ENCODE data around the gene RAD51B.

DNA sequence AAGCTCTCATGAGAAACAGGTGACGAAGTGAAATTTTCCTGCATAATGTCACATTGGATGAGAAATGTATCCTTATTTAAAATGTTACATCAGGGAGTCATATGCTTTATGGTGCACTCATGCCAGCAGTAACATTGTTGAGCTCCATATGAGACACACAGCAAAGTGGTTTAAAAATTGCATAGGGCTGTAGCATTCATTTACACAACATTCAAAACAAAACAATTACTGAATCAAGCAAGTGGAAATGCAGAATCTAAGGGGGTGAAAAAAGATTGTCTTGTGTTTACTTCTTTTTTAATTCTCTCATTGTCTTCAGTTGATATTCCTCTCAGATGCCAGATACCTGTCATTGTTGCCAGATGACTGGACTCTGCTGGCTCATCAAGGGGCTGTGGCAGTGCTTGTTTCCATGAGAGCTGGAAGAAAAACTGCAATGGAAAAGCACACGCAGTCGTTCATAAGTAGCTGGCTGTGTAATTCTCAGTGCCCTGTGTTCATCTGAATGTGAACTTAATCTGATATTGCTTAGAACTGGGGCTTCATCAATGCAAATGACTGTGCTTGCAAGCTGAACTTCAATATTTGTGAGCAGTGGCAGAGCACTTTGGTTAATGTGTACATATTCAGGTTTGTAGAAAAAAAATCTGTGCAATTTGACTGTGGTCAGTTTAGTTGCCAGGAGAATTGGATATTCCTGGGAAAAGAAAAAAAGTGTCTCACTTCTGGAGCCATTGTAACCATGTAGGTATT lies 305.6 kb downstream of the RAD51B start:
- TF ChIP-seq, protein P1, sequence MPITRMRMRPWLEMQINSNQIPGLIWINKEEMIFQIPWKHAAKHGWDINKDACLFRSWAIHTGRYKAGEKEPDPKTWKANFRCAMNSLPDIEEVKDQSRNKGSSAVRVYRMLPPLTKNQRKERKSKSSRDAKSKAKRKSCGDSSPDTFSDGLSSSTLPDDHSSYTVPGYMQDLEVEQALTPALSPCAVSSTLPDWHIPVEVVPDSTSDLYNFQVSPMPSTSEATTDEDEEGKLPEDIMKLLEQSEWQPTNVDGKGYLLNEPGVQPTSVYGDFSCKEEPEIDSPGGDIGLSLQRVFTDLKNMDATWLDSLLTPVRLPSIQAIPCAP (CRISPR knock-in tag; IDR thresholded peaks at IDR 0.05; ENCODE audit: borderline replicate concordance), result no peak
- TF ChIP-seq YY1 (IDR thresholded peaks at IDR 0.05; ENCODE audit: borderline replicate concordance in 1 of 3, control insufficient read depth in 1 of 3, extremely low read depth in 1 of 3, insufficient read depth in 3 of 3, insufficient read length in 1 of 3, insufficient replicate concordance in 2 of 3, low read depth in 1 of 3, low read length in 2 of 3) (no peak), ZNF76 (CRISPR knock-in tag; IDR thresholded peaks at IDR 0.05; ENCODE audit: borderline replicate concordance) (no peak), EZH2 (IDR thresholded peaks at IDR 0.05; ENCODE audit: borderline replicate concordance, low read depth, low read length) (no peak)
- TF ChIP-seq, protein P2, sequence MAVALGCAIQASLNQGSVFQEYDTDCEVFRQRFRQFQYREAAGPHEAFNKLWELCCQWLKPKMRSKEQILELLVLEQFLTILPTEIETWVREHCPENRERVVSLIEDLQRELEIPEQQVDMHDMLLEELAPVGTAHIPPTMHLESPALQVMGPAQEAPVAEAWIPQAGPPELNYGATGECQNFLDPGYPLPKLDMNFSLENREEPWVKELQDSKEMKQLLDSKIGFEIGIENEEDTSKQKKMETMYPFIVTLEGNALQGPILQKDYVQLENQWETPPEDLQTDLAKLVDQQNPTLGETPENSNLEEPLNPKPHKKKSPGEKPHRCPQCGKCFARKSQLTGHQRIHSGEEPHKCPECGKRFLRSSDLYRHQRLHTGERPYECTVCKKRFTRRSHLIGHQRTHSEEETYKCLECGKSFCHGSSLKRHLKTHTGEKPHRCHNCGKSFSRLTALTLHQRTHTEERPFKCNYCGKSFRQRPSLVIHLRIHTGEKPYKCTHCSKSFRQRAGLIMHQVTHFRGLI (CRISPR knock-in tag; IDR thresholded peaks at IDR 0.05), result no peak
- TF ChIP-seq, protein P3, sequence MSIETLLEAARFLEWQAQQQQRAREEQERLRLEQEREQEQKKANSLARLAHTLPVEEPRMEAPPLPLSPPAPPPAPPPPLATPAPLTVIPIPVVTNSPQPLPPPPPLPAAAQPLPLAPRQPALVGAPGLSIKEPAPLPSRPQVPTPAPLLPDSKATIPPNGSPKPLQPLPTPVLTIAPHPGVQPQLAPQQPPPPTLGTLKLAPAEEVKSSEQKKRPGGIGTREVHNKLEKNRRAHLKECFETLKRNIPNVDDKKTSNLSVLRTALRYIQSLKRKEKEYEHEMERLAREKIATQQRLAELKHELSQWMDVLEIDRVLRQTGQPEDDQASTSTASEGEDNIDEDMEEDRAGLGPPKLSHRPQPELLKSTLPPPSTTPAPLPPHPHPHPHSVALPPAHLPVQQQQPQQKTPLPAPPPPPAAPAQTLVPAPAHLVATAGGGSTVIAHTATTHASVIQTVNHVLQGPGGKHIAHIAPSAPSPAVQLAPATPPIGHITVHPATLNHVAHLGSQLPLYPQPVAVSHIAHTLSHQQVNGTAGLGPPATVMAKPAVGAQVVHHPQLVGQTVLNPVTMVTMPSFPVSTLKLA (conservative IDR thresholded peaks at IDR 0.05), result no peak
- TF ChIP-seq, protein P4, sequence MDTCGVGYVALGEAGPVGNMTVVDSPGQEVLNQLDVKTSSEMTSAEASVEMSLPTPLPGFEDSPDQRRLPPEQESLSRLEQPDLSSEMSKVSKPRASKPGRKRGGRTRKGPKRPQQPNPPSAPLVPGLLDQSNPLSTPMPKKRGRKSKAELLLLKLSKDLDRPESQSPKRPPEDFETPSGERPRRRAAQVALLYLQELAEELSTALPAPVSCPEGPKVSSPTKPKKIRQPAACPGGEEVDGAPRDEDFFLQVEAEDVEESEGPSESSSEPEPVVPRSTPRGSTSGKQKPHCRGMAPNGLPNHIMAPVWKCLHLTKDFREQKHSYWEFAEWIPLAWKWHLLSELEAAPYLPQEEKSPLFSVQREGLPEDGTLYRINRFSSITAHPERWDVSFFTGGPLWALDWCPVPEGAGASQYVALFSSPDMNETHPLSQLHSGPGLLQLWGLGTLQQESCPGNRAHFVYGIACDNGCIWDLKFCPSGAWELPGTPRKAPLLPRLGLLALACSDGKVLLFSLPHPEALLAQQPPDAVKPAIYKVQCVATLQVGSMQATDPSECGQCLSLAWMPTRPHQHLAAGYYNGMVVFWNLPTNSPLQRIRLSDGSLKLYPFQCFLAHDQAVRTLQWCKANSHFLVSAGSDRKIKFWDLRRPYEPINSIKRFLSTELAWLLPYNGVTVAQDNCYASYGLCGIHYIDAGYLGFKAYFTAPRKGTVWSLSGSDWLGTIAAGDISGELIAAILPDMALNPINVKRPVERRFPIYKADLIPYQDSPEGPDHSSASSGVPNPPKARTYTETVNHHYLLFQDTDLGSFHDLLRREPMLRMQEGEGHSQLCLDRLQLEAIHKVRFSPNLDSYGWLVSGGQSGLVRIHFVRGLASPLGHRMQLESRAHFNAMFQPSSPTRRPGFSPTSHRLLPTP (IDR thresholded peaks at IDR 0.05; ENCODE audit: borderline replicate concordance, extremely low read depth, insufficient read length), result no peak

All from K562 (cell line).